RCC 7860 (cell line): Measurements from ENCODE around the gene ART3.

Experiments
- DNase-seq: peaks from one replicate; pipeline ENCODE4 v3.0.0-alpha.2; 2015; ENCODE audit warnings: low spot score
- FAIRE-seq: peaks from 2 replicates; lab custom pipeline; 2012; peaks lifted over from hg19 to GRCh38; lab: Jason Lieb, UNC

Gene ART3

DNA sequence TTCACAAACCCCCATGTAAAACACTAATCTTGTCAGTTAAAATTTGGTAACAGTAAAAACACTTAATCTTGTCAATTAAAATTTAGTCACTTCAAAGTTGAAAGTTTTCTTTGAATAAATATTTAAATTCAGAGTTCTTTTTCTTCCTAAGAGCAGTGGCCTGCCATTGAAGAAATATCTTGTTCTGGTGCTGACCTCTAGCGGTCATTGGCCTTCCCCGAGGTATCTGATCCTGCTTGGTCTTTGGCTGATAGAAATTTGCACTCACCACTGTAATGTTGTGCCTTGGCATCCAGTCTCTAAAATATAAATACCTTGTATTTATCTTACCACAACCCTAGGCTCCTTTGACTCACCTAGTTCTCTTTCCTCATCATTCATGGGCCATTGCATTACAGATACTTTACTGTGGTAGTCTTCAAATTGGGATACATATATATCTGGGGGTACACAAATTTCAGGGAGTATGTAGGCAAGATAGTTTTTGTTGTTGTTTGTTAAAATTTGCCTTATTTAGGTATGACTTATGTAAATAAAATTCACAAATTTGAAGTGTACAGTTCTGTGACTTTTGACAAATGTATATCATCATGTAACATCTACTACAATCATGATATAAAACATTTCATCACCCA lies 6.7 kb upstream of the ART3 start:
- FAIRE-seq (peak; percentile 68), DNase-seq (peak; percentile 34)

DNA sequence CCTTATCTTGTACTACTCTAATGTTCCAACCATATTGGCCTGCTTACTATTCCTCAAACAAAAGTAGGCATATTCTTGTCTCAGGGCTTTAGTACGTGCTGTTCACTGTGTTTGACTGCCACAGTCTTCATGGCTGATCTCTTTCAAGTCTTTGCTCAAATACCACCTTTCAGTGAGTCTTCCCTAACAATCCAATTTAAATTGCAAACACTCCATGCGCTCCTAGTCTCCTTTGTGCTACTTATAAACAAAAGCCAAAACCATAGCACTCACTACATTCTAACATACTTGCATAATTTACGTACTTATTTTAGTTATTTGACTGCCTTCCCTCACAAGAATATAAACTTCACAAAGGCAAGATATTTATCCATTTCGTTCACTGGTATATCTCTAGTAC lies 1.7 kb upstream of the ART3 start:
- no peak for DNase-seq
- no peak for FAIRE-seq

DNA sequence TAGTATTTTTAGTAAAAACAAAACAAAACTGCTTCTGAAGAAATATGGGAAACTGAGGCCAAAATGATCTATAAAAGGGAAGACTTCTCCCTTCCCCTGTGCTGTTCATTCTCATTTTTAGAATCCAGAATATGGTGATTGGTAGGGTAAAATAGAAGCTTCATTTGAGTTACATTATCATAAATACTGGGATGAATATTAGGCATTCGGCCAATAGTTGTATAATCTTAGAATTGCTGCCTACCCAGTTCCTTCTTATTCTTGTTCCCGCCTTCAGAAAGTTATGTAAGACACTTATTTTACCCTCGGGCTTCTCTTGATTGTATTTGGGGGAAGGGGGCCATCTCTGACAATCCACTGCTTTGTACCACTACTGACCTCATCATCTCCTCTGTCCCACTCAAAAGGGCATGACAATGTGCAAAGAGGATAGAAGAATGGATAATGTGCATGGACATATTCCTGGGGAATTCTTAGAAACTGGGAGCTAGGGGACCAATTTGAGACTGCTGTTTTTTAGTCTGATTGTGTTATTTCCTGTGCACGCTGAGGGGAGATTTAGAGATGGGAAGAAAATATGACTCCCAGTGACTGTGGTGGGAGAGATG lies 588 bp downstream of the ART3 start:
- no peak for FAIRE-seq
- DNase-seq: no peak

DNA sequence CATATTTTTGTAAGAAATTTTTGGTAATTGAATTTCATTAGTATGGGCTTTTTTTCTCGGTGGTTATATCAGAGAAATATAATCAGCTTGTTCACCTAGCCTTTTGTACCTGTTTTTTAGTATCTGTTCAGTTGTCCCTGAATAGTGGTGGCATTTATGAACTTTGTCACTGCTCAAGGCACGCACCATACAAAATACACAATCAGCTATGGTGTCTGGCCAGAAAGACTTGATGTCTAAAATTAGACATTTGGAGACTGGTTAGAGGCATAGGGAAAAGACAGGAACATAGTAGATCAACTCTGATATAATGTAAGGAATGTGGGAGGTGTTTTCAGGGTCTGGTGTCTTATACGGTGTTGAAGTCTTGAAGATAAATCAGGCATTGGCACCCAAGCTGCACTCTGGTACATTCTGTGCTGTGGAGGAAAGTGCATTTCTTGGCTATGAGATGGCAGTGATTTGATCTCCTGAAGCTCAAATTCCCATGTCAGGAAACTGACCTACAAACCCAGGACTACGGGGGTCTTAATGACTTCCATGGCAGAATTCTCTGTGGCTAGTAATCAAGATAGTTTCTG lies 3.6 kb downstream of the ART3 start:
- FAIRE-seq (no peak), DNase-seq (no peak)

DNA sequence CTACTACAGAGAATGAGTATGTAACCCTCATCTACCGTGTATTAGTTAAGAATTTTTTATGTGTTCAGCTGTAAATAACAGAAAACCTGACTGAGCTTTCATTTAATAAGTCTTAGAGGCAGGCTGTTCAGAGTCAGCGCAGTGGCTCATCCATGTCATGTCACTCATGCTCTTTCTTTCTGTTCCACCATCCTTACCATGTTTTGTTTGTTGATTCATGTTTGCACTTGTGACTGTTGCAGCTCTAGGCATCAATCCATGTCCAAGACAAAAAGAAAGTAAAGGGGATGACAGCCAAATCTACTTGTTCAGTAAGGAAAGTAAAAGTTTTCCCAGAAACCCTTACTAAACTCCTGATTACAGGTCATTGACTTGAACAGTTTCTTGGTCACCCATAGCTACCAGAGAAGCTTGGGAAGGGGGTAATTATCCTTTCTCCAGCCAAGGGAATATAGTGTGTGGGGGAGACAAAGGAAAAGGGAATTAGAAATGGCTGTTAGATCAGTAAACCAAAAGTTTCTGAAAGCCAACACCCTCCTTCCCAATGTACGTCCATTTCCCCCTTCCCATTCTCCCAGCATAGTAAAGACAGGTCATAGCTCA lies 9.0 kb downstream of the ART3 start:
- DNase-seq: no peak
- no peak for FAIRE-seq

DNA sequence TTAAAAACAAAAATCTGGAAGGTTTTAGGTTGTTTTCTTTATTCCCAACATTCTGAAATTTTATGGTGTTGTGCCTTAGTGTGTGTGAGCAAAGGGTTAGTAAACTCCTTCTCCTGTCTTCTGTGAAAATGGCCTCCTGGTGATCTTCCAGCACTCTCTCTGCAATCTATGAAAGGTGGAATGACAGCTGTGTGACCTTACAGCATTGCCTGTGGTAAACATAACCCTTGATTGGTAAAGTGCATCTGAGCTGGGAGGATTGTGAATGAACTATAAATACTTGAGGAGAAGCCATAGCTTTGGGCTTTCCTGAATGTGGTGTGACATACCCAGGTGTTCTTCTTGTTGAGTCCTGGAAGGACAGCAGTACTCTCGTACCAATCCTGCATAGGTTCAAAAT lies 10.0 kb downstream of the ART3 start:
- DNase-seq (no peak), FAIRE-seq (no peak)

DNA sequence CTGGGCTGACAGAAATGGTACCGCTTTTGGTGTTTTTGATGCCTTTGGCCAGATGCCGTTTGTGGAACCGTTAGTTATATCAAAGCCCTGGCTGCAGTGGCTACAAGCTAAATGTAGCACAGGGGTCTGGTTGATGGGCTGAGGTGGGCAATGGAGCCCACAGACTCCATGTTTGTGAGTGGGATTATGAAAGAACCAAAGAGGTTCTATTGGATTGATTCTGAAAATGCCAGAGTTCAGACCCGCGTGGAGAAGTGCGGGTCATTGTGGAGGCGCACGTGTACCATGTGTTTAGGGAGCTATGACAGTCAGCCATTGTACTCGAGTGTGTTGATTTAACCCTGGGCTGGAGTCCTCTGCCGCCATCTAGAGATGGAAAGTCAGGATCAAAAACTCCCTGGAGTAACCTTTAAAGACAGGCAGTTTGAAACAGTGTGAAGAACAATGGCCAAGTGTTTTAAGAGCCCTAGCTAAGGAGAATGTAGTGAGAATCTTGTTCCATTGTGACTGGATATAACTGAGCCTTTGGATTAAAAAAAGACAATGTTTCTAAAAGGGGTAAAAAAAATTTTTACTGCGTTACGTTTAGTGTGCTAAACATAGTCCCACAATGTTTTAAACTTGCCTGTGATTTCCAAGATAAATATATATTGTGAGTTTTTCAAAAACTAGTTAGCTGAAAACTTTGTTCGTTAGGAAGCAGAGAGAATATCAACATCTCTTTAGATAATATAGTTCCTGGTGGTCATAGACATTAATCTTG lies 12.7 kb downstream of the ART3 start:
- DNase-seq: peak; percentile 40

DNA sequence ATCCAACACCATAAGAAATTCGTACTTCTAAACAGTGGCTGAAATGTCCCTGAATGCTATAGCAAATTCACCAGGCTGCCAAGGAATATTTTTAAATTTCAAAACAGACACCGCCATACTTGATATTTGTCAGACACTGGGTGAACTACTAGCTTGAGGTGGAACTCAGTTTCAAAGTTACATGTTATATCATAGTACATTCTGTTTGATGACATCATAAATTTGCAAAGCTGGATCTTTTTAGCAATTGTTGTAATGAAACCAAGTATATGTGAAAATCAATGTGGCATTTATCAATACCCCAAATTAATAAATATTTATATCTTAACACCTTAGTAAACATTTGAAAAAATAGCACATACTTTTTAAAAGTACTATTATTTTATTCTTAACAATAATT lies 14.2 kb downstream of the ART3 start:
- no peak for DNase-seq
- FAIRE-seq: no peak

More for the DNA sequence above, 12.7 kb downstream of the ART3 start:
- FAIRE-seq: no peak

DNA sequence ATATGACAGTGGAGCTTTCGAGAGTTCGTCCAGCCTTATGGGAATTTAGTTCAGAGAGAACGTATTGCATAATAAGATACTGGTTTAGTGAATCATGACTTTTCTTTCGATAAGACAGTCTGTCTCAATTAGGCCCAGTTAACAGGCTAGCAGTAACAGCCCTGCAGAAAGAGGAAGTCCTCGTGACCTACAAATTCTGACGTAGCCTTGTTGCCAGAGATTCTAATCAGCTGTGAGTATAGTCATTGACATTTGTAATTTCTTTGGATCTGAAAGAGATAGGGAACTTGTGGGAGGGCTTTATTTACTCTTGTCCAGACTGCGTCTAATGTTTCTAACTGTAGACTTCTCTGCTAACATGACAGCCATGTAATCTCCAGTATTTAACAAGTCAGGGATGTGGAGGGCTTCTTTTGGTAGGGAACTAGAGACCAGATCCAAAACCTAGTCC lies 15.8 kb downstream of the ART3 start:
- FAIRE-seq (no peak), DNase-seq (no peak)

DNA sequence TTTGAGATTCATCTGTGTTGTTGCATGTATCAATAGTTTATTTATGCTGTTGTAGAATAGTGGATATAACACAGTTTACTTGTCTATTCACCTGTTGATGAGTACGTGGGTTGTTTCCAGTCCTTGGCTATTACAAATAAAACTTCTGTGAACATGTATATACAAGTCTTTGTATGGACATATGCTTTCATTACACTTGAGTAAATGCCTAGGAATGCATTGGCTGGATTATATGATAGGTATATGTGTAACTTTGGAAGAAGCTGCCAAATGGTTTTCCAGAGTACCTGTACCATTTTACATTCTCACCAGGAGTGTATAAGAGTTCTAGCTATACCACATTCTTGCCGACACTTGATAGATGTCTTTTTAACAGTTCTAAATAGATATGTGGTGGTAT lies 16.5 kb downstream of the ART3 start:
- FAIRE-seq (no peak), DNase-seq (no peak)

DNA sequence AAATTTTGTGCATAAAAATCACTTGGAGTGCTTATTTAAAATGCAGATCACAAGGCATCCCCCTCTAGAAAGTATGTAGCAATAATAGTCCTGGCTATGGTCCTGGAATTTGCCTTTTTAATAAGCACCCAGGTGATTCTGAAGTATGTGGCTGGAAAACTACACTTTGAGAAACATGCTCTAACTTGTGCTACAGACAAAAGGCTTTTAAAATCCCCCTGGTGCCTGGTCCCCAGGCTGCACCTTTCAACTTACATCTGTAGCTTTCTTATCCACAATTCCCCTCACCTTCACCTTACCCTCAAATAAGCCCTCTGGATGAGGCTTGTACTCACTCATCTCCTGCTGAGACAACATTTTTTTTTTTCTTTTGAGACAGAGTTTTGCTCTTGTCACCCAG lies 21.1 kb downstream of the ART3 start:
- DNase-seq (no peak), FAIRE-seq (no peak)

DNA sequence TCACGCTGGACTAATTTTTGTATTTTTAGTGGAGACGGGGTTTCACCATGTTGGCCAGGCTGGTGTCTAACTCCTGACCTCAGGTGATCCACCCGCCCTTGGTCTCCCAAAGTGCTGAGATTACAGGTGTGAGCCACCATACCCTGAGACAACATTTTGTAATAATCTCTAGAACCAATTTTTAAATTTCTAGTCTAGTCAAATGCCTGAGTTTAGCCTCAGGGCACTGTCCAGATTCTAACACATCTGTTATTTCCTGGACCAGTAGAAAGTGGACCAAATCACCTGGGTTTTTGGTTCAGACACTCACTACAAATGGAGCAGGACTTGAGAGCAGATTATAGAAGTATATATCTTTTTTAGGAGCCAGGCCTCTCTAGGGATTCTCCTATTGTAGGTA lies 21.6 kb downstream of the ART3 start:
- FAIRE-seq (no peak), DNase-seq (no peak)

DNA sequence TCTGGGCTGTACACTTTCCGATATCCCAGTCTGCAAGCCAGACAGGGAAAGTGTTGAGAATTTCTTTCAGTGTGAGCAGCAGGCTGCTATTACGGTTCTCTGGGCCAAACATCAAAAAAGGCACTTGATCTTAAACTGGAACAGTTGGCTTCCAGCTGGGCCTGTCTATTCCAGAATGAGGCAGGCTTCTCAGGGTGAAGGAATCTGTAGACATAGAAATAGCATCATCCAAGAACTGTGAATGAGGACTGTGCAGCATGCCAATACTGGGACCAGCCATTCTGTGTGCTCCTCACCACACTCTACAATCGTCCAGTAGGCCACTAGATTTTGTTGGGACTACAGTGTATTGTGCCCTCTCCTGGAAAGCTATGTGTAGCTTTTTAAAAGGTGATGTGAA lies 31.1 kb downstream of the ART3 start:
- FAIRE-seq: no peak
- DNase-seq: no peak

DNA sequence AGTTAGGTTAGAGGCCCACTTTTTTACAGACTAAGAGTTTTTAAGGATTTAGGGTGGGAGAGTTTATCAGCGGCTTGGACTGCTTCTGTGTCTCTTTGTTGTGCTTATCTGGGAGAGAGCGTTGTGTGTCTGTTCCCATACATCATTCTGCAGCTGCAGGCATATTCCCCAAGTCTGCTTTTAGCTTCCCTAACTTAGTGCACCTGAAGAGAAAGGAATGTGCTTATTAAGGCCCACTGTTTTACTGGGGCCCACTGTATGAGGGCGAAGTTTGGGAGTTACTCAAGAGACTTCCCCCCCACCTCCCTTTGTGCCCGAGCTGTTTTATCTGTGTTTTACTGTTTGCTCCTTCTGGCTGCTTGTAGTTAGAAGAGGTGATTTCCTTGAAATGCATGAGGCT lies 31.9 kb downstream of the ART3 start:
- DNase-seq: no peak
- no peak for FAIRE-seq

DNA sequence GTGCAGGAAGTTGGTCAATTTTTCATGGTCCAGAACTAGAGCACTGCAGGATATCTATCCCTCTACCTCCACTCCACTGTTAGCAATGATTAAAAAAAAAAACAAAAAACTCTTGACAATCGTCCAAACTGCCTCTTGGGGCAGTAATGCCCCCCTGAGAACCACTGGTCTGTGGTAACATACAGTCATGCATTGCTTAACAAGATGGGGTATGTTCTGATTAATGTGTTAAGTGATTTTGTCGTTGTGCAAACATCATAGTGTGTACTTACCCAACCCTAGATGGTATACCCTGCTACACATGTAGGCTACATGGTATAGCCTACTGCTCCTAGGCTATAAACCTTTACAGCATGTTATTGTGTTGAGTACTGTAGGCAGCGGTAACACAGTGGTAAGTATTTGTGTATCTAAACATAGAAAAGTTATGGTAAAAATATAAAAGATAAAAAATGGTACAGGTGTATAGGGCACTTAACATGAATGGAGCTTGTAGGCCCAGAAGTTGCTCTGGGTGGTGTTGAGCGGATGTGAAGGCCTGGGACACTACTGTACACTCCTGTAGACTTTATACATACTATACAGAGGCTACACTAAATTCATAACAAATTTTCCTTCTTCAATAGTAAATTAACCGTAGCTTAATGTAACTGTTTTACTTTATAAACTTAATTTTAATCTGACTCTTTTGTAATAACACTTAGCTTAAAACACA lies 34.1 kb downstream of the ART3 start:
- DNase-seq: no peak

DNA sequence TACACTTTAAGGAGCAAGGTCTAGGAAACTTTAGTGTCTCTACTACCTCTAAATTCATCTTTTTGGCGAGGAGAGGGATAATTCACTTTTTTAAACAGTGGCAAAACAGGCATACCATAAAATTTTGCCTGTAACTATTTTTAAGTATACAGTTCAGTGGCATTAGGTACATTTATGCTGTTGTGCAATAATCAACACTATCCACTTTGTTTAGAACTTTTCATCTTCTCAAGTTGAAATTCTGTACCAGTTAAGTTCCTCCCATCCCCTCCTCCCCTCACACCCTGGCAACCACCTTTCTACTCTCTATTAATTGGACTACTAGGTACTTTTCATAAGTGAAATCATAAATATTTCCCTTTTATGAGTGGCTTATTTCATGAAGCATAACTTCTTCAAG lies 42.3 kb downstream of the ART3 start:
- FAIRE-seq: no peak
- no peak for DNase-seq

More for the DNA sequence above, 34.1 kb downstream of the ART3 start:
- FAIRE-seq: peak; percentile 45

DNA sequence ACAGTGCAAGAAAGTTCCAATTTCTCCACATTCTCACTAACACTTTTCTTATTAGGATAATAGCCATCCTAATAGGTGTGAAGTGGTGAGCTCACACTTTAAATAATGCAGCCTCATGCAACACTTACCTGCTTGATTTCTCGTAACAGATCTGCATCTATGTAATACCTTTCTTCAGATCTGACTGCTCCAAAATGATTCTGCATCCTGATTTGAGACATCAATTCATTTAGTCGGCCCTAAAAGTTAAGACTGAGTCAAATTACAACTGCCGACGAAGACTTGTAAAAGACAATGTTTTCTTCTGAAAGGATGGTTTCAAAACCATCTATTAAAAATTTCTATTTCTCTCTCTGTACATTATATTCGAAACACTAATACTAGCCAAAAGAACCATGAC lies 43.0 kb downstream of the ART3 start:
- DNase-seq: no peak
- no peak for FAIRE-seq

DNA sequence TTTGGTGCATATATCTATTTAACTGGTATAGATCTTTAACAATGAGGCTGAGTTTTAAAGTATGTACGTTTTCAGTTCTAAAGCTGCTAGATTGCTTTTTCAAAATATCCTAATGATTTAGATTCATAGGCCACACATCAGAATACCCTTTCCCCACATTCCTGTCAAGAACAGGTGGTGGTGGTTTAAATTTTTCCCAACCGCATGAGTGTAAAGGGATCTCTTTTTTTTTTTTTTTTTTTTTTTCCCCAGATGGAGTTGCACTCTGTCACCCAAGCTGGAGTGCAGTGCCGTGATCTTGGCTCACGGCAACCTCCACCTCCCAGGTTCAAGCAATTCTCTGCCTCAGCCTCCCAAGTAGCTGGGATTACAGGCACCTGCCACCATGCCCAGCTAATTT lies 45.7 kb downstream of the ART3 start:
- FAIRE-seq (no peak), DNase-seq (no peak)

DNA sequence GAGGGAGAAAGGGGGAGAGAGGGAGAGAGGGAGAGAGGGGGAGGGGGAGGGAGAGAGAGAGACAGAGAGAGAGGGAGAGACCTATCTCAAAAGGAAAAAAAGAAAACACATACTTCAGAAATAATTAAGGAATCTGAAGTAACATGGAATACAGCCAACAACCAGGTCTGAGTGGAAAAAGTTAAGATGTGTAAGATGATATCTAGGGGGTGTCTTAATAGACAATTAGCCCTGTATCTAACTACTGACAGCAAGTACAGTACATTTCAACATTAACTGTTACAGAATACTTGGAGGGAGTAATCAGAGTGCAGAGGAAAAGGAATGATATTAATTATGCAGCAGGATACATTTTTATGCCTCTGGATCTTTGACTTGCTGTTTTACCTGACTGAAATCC lies 51.3 kb downstream of the ART3 start:
- DNase-seq (no peak), FAIRE-seq (no peak)

DNA sequence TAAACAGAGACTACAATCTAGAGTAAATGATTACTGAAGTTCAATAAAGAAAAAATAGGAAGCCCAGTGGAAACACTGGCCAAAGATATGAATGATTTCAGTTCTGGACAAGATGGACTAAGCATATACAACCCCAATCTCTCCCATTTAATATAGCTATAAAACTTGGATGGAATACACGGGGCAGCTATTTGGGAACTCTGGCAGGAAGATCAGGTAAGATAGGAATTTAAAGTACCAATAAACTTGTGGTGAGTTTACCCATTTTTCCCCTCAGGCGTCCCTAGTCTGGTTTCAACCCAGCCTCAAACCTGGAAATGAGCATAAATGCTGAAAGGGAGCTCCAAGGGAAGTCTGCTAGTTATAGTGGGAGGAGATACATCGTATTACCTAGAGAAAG lies 53.2 kb downstream of the ART3 start:
- DNase-seq (no peak), FAIRE-seq (no peak)

DNA sequence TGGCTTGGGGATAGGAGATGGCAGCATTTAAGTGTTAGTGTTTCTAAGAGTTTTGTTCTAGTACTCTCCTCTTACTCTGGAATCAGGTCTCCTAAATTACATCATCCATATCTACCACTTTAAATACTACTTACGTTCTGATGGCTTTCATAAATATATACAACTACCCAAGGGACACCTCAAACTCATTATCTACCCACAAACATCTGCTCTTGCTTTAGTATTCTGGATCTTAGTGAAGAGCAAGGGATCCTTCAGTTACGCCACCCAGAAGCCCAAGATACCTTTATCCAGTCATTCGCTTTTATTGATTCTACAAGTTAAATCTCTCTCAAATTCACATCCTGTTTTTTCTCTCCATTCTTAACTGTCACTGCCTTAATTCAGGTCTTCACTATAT lies 66.7 kb downstream of the ART3 start:
- DNase-seq: no peak

More for the DNA sequence above, 66.7 kb downstream of the ART3 start:
- no peak for FAIRE-seq
